Measurements from ENCODE around the gene TBC1D22B.

DNA sequence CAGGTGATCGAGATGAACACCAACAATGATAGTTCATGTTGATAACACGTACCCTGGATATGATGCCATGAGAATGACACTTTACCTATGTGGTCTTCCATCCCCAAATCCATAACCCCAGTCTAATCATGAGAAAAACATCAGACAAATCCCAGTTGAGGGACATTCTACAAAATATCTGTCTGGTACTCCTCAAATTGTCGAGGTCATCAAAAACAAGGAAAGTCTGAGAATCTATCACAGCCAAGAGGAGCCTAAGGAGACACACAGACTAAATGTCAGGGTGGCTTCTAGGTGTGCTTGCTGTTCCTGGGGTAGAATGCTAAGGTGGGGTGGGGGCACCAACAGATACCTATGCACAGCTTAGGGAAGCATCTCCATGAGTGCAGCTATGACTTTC is 93.5 kb downstream of the TBC1D22B start:
- TF ChIP-seq, protein P1, sequence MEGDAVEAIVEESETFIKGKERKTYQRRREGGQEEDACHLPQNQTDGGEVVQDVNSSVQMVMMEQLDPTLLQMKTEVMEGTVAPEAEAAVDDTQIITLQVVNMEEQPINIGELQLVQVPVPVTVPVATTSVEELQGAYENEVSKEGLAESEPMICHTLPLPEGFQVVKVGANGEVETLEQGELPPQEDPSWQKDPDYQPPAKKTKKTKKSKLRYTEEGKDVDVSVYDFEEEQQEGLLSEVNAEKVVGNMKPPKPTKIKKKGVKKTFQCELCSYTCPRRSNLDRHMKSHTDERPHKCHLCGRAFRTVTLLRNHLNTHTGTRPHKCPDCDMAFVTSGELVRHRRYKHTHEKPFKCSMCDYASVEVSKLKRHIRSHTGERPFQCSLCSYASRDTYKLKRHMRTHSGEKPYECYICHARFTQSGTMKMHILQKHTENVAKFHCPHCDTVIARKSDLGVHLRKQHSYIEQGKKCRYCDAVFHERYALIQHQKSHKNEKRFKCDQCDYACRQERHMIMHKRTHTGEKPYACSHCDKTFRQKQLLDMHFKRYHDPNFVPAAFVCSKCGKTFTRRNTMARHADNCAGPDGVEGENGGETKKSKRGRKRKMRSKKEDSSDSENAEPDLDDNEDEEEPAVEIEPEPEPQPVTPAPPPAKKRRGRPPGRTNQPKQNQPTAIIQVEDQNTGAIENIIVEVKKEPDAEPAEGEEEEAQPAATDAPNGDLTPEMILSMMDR (IDR thresholded peaks at IDR 0.05) = no peak
- TF ChIP-seq EZH2 (IDR thresholded peaks at IDR 0.05) = no peak
- TF ChIP-seq EZH2phosphoT487 (IDR thresholded peaks at IDR 0.05) = no peak
